ENCODE measurements around the gene ALLC.
"Not testable (repeated sequence)": the region's sequence is repeated elsewhere in the genome, so short reads cannot be mapped to it uniquely, and the experiment has no call there.

Gene ALLC

DNA sequence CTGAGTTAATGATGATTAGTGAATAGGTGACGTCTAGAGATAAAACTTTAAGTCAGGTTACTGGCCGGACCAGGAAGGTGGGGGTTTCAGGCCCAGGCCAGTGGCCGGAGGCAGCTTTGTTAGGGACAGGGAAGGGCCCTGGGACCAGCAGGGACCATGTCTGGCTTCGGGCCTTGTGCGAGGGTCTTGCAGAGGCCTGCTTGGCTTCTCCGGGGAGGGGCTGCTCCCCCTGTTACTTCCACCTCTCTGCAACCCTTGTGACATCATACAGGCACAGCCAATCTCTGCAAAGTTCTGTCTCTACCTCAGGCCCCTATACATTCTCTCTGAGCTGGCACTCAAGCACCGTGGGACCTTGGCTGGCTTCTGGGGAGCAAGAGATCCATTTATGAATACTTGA is at the start of gene ALLC:
ALLC (plus strand) TSS at position 320 of the 400 bp plus-strand sequence. CDS start 12,958 bp downstream, outside the sequence.
- no peak for DNase-seq

- no peak for DNase-seq
These were observed 49.4 kb upstream of the ALLC start for GRCh38 chr2:3608373-3609278.

- DNase-seq, result not testable (repeated sequence)
These were observed 48.7 kb upstream of the ALLC start for GRCh38 chr2:3609279-3609673.

DNA sequence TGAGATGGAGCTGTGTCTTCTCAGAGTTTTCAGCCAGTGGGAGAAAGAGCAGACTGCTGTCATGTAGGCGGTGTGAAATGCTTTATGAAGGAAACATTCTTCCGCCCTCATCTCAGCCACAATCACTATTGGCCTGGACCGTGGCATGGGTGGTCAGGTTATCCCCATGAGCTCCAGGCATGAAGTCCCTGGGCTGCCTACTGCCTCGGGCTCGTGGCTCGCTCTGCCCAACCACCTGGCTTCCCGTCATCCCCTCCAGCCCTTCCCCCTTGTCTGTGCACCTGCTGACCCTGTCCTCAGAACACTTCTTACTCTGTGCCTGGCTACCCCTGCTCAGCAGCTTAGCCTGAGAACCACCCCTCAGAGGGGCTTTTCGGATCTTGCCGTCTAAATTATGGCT is 47.6 kb upstream of the ALLC start:
- no peak for DNase-seq

DNA sequence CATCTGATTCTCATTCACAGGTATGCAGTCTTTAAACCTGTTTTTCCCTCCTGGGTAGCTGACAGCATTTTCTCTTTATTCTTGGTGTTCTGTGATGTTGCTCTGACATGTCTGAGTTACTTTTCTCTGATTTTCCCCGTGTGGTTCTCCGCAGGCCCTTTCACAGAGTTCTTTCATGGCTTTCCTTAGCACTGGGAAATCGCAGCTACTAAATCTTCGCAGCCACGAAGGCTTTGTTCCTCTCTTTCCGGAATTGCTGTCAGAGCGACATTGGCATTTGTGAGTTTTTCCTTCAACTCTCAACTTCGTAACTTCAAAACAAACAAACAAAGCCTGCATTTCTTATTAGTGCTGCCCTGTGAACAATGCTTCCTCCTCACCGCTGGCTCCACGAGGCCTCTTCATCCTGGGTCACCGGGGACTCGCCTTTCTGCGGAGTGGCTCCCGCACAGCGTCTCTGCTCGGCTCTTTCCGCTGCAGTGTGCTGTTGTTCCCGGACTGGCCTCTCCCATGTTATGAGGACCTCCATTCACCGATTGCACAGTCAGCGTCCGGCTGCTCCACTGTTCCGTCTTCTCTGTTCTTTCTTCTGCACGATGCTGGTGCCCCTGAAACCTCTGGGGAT is 47.0 kb upstream of the ALLC start:
- no peak for DNase-seq

- DNase-seq, result no peak
These were observed 46.4 kb upstream of the ALLC start for GRCh38 chr2:3611589-3611988.

DNA sequence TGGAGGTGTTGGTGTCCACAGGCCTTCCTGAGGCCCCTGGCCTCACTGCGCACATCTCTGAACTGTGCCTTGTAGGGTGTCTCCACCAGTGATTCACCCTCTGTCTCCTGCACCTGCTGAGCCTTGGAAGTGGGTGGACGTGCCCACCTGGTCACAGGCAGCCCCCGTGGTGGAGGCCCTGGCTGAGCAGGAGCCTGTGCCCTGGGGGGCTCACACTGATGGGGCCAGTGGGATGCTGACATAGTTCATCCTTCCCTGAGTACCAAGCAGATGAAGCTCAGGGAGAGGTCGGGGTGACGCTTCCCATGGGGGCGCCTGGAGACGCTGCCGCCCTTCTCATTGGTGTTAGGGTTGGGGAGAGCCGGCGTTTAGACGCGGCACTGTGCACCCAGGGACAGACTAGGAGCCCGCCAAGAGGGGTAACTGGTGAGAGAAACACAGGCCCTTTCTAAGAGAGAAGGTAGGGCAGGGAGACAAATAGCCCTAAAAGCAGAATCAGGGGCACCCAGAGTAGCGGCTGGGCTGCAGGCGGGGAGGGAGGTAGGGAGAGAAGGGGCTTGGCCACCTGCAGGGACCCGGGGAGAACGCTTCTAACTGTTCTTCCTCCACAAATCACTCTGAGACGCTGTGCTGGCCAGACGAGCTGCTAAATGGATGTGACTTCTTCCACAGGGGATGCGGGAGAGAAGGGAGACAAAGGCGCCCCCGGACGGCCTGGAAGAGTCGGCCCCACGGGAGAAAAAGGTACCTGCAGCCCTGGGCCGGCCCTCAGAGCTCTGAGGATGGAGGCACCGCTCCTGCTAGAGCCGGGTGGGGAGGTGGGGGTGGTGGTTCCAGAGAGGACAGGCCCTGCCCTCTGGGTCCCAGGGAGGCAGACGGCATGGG is 45.1 kb upstream of the ALLC start:
- DNase-seq, result no peak

- DNase-seq, result no peak
These were observed 44.5 kb upstream of the ALLC start for GRCh38 chr2:3613524-3613905.

- not testable (repeated sequence) for DNase-seq
These were observed 43.3 kb upstream of the ALLC start for GRCh38 chr2:3614743-3615142.

GRCh38 chr2:3615541-3616200 is 42.3 kb upstream of the ALLC start:
- not testable (repeated sequence) for DNase-seq

DNA sequence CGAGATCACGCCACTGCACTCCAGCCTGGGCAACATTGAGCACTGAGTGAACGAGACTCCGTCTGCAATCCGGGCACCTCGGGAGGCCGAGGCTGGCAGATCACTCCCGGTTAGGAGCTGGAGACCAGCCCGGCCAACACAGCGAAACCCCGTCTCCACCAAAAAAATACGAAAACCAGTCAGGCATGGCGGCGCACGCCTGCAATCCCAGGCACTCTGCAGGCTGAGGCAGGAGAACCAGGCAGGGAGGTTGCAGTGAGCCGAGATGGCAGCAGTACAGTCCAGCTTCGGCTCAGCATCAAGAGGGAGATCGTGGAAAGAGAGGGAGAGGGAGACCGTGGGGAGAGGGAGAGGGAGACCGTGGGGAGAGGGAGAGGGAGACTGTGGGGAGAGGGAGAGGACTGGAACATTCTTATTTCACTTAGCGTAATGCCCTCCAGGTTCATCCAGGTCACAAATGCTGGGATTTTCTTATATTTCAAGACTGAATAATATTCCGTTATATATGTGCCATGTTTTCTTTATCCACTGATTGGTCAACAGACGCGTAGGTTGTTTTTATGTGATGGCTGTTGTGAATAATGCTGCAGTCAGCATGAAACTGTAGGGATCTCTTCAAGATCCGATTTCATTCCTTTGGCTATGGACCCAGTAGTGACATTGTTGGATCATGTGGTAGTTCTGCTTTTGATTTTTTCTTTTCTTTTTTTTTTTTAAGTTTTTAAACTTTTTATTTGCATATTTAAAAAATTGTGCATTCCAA is 41.4 kb upstream of the ALLC start:
- not testable (repeated sequence) for DNase-seq

- no peak for DNase-seq
These were observed 40.7 kb upstream of the ALLC start for GRCh38 chr2:3617198-3617890.

DNA sequence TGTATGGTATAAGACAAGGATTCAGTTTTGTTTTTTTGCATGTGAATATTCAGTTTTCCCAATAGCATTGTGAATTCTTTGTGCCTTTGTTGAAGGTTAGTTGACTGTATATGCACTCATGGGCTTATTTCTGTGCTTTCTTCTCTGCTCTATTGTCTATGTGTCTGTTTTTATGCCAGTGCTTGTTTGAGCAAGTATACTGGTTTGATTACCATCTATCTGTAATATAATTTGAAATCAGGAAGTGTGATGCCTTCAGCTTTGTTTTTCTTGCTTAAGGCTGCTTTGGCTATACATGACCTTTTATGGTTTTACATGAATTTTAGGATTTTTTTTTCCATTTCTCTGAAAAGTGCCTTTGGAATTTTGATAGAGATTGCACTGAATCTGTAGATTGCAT is 39.6 kb upstream of the ALLC start:
- DNase-seq, result no peak

- no peak for DNase-seq
These were observed 39.0 kb upstream of the ALLC start for GRCh38 chr2:3619033-3619432.

GRCh38 chr2:3619661-3620060 is 38.3 kb upstream of the ALLC start:
- not testable (repeated sequence) for DNase-seq

DNA sequence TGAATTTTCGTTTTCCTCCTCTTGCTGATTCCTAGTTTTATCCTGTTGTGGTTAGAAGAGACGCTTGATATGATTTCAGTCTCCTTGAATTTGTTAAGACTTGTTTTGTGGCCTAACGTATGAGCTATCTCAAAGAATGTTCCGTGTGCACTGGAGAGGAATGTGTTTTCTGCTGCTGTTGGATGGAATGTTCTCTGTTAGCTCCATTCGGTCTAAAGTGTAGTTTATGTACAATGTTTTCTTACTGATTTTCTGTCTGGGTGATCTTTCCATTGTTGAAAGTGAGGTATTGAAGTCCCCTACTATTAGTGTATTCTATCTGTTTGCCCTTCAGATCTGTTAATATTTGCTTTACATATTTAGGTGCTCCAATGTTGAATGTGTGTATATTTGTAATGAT is 37.2 kb upstream of the ALLC start:
- no peak for DNase-seq

- DNase-seq, result no peak
These were observed 35.0 kb upstream of the ALLC start for GRCh38 chr2:3622967-3623366.

DNA sequence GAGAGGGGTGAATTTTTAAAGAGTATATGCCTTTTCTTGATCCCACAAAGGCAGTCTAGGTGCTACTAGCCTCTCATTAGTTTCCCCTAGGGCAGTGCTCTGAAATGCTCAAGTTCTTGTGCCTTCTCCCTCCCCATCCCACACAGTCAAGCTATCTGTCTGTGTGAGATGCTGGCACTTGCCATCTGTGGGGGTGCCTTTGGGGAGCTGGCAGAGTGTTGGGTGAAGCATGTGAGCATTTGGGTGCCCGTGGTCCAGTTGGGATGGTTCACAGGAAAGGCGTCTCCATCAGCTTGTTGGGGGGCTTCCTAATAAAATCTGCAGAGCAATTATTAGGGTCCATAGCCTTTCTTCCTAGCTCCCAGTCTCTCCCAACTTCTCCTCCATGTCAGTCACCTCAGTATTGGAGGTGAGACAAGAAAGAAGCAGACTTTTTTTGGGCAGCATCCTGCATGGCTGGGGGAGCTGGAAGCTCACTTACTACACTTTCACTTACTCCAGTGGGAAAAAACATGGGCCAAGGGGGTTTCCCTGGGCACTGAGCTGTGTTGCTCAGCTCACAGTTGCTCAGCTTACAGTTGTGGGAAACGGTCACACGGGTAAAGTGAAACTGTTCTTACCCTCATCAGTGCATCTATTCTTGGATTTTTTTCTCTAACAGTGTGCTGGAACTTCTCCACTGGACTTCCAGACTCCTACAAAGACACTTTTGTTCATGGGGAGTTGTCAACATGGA is 33.8 kb upstream of the ALLC start:
- DNase-seq, result no peak

- no peak for DNase-seq
These were observed 32.8 kb upstream of the ALLC start for GRCh38 chr2:3625186-3625585.

DNA sequence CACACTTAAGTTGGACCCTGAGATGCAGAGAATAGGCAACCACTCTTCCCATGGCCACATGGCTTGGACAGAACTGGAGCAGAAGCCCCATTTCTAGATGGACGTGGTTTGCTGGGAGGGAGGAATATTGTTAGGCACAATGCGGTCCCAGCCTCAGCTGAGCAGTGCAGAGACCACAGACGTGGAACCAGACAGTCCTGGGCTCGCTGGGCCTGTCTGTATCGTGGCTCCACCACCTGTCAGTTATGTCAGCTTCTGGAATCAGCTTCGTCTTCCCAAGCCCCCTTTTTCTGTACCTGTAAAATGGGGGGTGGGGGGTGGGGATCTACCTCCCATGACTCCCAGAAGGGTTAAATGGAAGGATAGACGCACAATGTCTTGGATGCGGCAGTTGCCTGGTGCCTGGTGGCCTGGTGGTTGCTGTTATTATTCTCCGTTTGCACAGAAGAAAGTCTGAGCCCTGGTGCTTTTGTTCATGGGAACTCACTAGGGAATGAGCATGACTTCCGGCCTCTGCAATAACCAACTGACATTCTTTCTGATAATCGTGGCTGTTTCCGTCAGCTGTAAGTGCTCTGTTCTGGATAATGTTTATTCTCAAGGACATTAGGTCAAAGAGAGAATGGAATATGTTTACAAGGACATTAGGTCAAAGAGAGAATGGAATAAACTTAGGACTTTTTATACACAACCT is 31.7 kb upstream of the ALLC start:
- no peak for DNase-seq
